ACC112 (cell line): ENCODE results near the gene STK17A.
"Not testable (repeated sequence)": the region's sequence is repeated elsewhere in the genome, so short reads cannot be mapped to it uniquely, and the experiment has no call there.

Experiments
- H2AFZ ChIP-seq: fragments of 200-600 bp; sonication (generic); one replicate; pipeline ENCODE4 v1.6.0; 2017; ENCODE audit warnings: antibody characterized with exemption, low read length; ENCODE audit not compliant: unreplicated experiment
- H3K27ac ChIP-seq: fragments of 200-600 bp; sonication (generic); 2 replicates; pipeline ENCODE4 v1.5.1; 2014; ENCODE audit warnings: low read depth, mild to moderate bottlenecking, antibody characterized with exemption, low read length, moderate library complexity
- H3K27me3 ChIP-seq: fragments of 200-600 bp; sonication (generic); 2 replicates; pipeline ENCODE4 v1.6.1; 2014; ENCODE audit warnings: mild to moderate bottlenecking, antibody characterized with exemption, low read length, moderate library complexity, mixed read lengths; ENCODE audit not compliant: insufficient read depth
- H3K36me3 ChIP-seq: fragments of 200-600 bp; sonication (generic); 2 replicates; pipeline ENCODE4 v1.6.1; 2016; ENCODE audit warnings: mild to moderate bottlenecking, antibody characterized with exemption, low read length, moderate library complexity, mixed read lengths; ENCODE audit not compliant: insufficient read depth
- H3K4me1 ChIP-seq: fragments of 200-600 bp; sonication (generic); one replicate; pipeline ENCODE4 v1.6.1; 2016; ENCODE audit warnings: low read length, mixed read lengths; ENCODE audit not compliant: insufficient read depth, unreplicated experiment, control insufficient read depth
- H3K4me3 ChIP-seq: fragments of 200-600 bp; sonication (generic); 2 replicates; pipeline ENCODE4 v1.5.1; 2014; ENCODE audit warnings: mild to moderate bottlenecking, low read depth, low read length
- H3K79me2 ChIP-seq: fragments of 200-600 bp; sonication (generic); one replicate; pipeline ENCODE4 v1.6.0; 2016; ENCODE audit warnings: low read length; ENCODE audit not compliant: control insufficient read depth, unreplicated experiment, insufficient read depth

Gene STK17A

DNA sequence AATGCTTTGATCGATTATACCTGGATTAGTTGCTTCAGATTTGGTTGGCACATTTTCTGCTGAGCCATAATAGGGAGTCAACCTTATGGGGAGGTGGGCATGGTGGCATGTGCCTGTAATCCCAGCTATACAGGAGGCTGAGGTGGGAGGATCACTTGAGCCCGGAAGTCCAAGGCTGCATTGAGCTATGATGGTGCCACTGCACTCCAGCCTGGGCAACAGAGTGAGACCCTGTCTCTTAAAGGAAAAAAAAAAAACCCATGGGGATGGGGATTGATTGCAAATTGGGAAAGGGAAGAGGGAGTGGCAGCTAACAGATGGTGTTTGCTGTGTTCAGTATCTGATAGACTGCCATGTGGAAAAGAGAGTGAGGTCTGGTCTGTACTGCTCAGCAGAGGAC, 11.1 kb downstream of the STK17A start:
- Histone ChIP-seq H3K27me3 (no peaks in the 10 kb centered on the region), H3K4me1 (peaks cover 41% of the 10 kb centered on the region), H3K79me2 (peaks cover 72% of the 10 kb centered on the region), H3K36me3 (peaks cover 8% of the 10 kb centered on the region), H3K4me3 (no peak overlapping the region), H2AFZ (no peak overlapping the region), H3K27ac (no peak overlapping the region)

GRCh38 chr7:43596426-43596825, 13.5 kb downstream of the STK17A start:
- not testable (repeated sequence) for H3K27me3 ChIP-seq, H2AFZ ChIP-seq, H3K27ac ChIP-seq, H3K4me3 ChIP-seq
- peaks cover 24% of the 10 kb centered on the region for H3K4me1 ChIP-seq
- peaks cover 66% of the 10 kb centered on the region for H3K79me2 ChIP-seq
- H3K36me3 ChIP-seq, result peaks cover 20% of the 10 kb centered on the region

DNA sequence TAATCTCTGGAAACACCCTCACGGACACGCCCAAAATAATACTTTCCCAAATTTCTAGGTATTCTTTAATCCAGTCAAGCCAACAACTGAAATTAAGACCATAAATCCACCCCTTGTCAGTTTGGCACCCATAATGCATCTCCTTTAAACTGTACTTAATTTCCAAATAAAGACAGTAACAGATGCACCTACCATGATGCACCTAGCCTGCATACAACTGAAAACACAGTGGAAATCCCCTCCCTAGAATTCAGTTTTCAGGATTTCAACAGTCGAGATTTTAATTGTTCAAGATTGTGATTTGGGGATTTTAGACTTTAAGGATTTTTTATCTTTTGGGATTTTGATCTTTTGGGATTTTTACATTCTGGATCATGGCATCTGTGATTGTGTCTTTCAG, 17.1 kb downstream of the STK17A start:
- Histone ChIP-seq H3K27me3 (no peaks in the 10 kb centered on the region), H3K36me3 (peaks cover 26% of the 10 kb centered on the region), H3K4me1 (peaks cover 10% of the 10 kb centered on the region), H2AFZ (no peak overlapping the region), H3K79me2 (peaks cover 62% of the 10 kb centered on the region), H3K27ac (no peak overlapping the region), H3K4me3 (no peak overlapping the region)

DNA sequence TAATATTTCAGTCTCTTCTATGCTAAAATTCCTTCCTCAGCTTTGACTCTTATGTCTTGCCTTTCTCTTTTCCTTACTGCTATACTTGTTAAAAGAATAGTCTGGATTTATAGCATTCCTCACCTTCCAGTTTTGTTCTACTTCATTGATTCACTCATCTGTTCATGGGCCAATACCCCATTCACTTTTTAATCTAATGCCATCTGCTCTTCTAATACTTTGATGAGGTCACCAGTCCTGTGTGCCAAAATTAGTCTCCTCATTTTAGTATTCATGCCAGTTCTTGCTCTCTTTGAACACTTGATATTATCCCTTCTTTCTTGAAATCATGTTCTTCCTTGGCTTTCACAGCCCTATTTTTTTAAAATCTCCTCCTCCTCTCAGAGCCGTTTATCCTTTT, 19.3 kb downstream of the STK17A start:
- H3K4me1 ChIP-seq, result no peaks in the 10 kb centered on the region
- H3K4me3 ChIP-seq, result no peak overlapping the region
- no peak overlapping the region for H3K27ac ChIP-seq
- H3K27me3 ChIP-seq, result no peaks in the 10 kb centered on the region
- no peak overlapping the region for H2AFZ ChIP-seq
- peaks cover 64% of the 10 kb centered on the region for H3K79me2 ChIP-seq
- peaks cover 20% of the 10 kb centered on the region for H3K36me3 ChIP-seq

DNA sequence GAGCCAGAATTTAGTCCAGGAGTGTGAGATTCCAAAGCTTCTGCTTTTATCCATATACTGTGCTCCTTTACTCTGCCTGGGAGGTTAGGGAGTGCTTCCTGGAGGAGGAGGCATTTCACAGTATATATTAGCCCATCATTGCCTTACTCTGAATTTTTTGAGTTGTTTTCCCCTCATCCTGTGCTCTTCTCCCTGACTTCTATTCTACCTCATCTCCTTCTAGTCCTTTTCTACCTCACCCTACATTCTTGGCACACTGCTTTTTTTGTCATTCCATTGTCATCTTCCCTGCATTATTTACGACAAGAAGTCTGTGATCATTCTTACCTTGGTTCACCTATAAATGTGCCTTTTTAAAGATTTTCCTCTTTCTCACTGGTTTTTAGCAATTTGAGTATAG, 21.3 kb downstream of the STK17A start:
- Histone ChIP-seq H3K79me2 (peaks cover 63% of the 10 kb centered on the region), H3K36me3 (peaks cover 27% of the 10 kb centered on the region)

DNA sequence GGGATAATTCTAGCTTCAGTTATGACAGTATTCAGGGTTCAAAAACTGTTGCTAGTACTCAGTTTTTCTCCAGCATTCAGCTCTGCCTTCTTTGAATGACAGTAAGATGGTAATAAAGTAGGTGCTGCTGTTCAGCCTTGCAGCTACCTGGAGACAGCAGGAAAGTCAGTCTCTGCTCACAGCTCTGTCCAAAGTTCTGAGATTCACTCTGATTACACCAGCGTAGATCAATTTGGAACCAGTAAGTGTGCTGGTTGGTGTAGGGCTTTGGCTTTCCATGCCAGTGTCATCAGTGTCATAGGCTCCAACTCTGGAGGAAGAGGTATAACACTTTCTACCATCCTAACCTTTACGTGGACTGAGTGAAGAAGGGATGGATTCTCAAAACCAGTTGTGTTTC, 26.2 kb downstream of the STK17A start:
- Histone ChIP-seq H3K36me3 (peaks cover 34% of the 10 kb centered on the region), H3K79me2 (peaks cover 60% of the 10 kb centered on the region)

More for the DNA sequence above, 21.3 kb downstream of the STK17A start:
- Histone ChIP-seq H3K27ac (no peak overlapping the region), H3K4me3 (no peak overlapping the region), H2AFZ (no peak overlapping the region), H3K4me1 (no peaks in the 10 kb centered on the region), H3K27me3 (no peaks in the 10 kb centered on the region)

DNA sequence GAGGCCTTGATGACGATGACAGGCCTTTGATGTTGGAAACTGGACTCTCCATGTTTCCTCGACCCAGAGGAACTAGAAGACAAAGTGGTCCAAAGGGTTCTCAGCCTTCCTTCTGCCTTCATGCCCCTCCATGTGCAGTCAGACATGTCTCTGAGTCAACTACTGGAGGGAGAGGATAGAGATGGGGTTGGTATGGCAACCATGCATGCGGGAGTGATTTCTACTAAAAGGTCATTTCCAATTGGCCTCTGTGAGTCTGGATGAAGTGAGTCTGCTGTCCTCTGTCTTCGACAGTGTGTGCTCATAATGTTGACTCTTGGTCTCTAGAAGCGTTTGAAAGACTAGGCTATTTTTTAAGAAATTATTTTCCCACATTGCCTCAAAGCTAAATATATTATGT, 29.2 kb downstream of the STK17A start:
- Histone ChIP-seq H3K36me3 (peaks cover 46% of the 10 kb centered on the region), H3K4me1 (peaks cover 23% of the 10 kb centered on the region), H3K79me2 (peaks cover 44% of the 10 kb centered on the region), H2AFZ (no peak overlapping the region), H3K27me3 (no peaks in the 10 kb centered on the region), H3K4me3 (peak overlapping the region; percentile 24; the same call in 1 of the 2 replicates), H3K27ac (peak overlapping the region; percentile 76)

More for the DNA sequence above, 26.2 kb downstream of the STK17A start:
- no peaks in the 10 kb centered on the region for H3K27me3 ChIP-seq
- H2AFZ ChIP-seq, result no peak overlapping the region
- peaks cover 23% of the 10 kb centered on the region for H3K4me1 ChIP-seq
- H3K4me3 ChIP-seq, result no peak overlapping the region
- no peak overlapping the region for H3K27ac ChIP-seq

DNA sequence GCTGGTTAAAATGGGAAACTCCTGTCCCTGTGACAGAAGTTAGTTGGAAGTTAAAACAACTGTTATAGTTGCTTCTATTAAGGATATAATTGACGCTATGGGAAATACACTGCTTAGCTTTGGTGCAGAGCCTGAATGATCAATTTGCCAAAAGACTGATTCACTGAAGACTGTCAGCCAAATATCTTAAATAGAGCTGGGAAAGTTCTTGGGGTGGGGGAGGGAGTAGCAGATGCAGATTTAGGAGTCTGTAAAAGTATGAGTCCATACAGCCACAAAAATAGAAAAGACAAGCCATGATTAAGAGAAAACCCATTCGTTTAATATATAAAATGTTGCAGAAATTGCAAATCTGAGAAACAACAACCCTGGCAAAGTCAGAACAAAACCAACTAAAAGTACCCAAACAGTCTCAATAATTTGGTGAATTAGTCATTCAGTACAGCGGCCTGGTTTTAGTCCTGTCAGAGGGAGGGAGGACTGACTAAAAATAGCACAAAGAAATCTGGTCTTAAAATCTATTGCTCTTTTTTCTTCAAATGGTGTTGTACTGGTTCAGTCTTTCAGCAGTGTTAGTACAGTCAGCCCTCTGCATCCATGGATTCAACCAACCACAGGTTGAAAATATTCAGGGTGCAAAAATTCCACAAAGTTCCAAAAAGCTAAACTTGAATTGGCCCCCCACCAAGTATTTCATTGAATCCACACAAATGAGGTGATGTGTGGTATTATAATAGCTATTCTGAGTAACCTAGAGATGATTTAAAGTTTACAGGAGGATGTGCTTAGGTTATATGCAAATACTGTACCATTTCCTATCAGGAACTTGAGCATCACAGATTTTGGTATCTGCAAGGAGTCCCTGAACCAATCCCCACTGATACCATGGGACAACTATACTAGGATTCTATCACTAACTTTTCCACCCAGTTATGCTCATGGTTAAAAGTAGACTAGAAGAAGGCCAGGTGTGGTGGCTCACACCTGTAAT, 30.0 kb downstream of the STK17A start:
- Histone ChIP-seq H3K27me3 (no peaks in the 10 kb centered on the region), H3K36me3 (peaks cover 48% of the 10 kb centered on the region), H2AFZ (no peak overlapping the region), H3K4me1 (peaks cover 26% of the 10 kb centered on the region), H3K27ac (peak overlapping the region; percentile 76), H3K4me3 (peak overlapping the region; percentile 24; the same call in 1 of the 2 replicates), H3K79me2 (peaks cover 49% of the 10 kb centered on the region)

DNA sequence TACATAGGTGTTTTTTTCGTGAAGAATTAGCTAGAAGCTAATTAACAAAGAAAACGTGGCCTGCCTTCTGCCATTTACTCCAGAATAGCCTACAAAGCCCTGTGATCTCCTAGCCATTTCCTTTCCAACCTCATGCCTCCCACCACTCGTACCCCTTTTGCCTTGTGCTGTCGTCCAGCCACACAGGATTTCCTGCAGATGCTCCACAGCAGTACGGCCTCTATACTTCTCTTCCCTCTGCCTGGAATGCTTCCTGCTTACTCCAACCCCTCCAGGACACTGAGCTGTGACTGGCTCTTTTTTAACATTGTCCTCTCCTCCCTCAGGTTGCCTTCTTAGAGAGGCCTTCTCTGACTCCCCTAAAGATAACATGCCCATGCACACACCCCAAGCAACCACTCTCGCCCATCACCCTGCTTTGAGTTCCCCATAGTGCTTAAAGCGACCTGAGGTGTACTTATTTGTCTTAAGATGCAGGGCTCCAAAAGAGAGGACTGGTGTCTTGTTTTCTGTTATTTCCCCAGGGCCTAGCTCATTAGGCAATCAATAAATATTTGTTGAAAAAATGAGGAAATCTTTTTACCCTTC, 32.7 kb downstream of the STK17A start:
- no peak overlapping the region for H3K27ac ChIP-seq
- H3K27me3 ChIP-seq, result no peaks in the 10 kb centered on the region
- peaks cover 49% of the 10 kb centered on the region for H3K4me1 ChIP-seq
- H3K4me3 ChIP-seq, result no peak overlapping the region
- peaks cover 52% of the 10 kb centered on the region for H3K79me2 ChIP-seq
- H3K36me3 ChIP-seq, result peaks cover 46% of the 10 kb centered on the region
- no peak overlapping the region for H2AFZ ChIP-seq

GRCh38 chr7:43616977-43617376, 34.1 kb downstream of the STK17A start:
- Histone ChIP-seq H3K27ac (no peak overlapping the region), H3K79me2 (peaks cover 45% of the 10 kb centered on the region), H3K4me3 (no peak overlapping the region), H3K27me3 (no peaks in the 10 kb centered on the region), H3K36me3 (peaks cover 38% of the 10 kb centered on the region), H3K4me1 (peaks cover 49% of the 10 kb centered on the region), H2AFZ (no peak overlapping the region)
